Nephron progenitor cell (in vitro differentiated cells): ENCODE measurements around the gene NF1.

ENCODE experiments used
- DNase-seq: peaks from one replicate; pipeline ENCODE4 v3.0.0; 2021
- H3K27ac Mint-ChIP-seq: 2 replicates; pipeline ENCODE4 v1.8.0; 2021; ENCODE audit warnings: mild to moderate bottlenecking, moderate library complexity, mixed read lengths
- H3K27me3 Mint-ChIP-seq: 2 replicates; pipeline ENCODE4 v1.8.0; 2021; ENCODE audit warnings: mild to moderate bottlenecking, low read depth, mixed read lengths; ENCODE audit not compliant: poor library complexity
- H3K36me3 Mint-ChIP-seq: 2 replicates; pipeline ENCODE4 v1.8.0; 2021; ENCODE audit warnings: low read depth, mixed read lengths
- H3K4me1 Mint-ChIP-seq: 2 replicates; pipeline ENCODE4 v1.8.0; 2021; ENCODE audit warnings: mixed read lengths
- H3K4me3 Mint-ChIP-seq: 2 replicates; pipeline ENCODE4 v1.8.0; 2021; ENCODE audit warnings: mild to moderate bottlenecking, moderate library complexity, mixed read lengths
- H3K9me3 Mint-ChIP-seq: 2 replicates; pipeline ENCODE4 v1.8.0; 2021; ENCODE audit warnings: mild to moderate bottlenecking, moderate library complexity, mixed read lengths
- CTCF ChIP-seq: fragments of 200-600 bp; sonication (generic); IDR thresholded peaks from 2 replicates; pipeline ENCODE4 v1.5.0; 2021; ENCODE audit warnings: antibody characterized with exemption

The NF1 gene

GRCh38 chr17:31293581-31293980 is 198.8 kb downstream of the NF1 start:
- Mint-ChIP-seq H3K36me3 (peaks cover 28% of the 10 kb centered on the region), H3K27ac (no peak overlapping the region), H3K4me3 (no peak overlapping the region), H3K9me3 (no peaks in the 10 kb centered on the region), H3K4me1 (peaks cover 5% of the 10 kb centered on the region), H3K27me3 (no peaks in the 10 kb centered on the region)
- no peak for TF ChIP-seq CTCF
- DNase-seq = no peak

GRCh38 chr17:31294231-31294630 is 199.5 kb downstream of the NF1 start:
- H3K27me3 Mint-ChIP-seq = no peaks in the 10 kb centered on the region
- peaks cover 28% of the 10 kb centered on the region for H3K36me3 Mint-ChIP-seq
- H3K4me1 Mint-ChIP-seq = peaks cover 5% of the 10 kb centered on the region
- no peak overlapping the region for H3K4me3 Mint-ChIP-seq
- DNase-seq = no peak
- no peak for TF ChIP-seq CTCF
- no peak overlapping the region for H3K27ac Mint-ChIP-seq
- no peaks in the 10 kb centered on the region for H3K9me3 Mint-ChIP-seq

- no peak for DNase-seq
- Mint-ChIP-seq H3K27me3 (no peaks in the 10 kb centered on the region), H3K27ac (no peak overlapping the region)
Observed at GRCh38 chr17:31294820-31295488, 200.2 kb downstream of the NF1 start.

GRCh38 chr17:31295489-31295871 is 200.7 kb downstream of the NF1 start:
- Mint-ChIP-seq H3K27ac (no peak overlapping the region), H3K36me3 (peaks cover 23% of the 10 kb centered on the region), H3K4me3 (no peak overlapping the region), H3K9me3 (no peaks in the 10 kb centered on the region), H3K27me3 (no peaks in the 10 kb centered on the region), H3K4me1 (no peaks in the 10 kb centered on the region)
- DNase-seq = no peak
- TF ChIP-seq CTCF = no peak

More at GRCh38 chr17:31294820-31295488, 200.2 kb downstream of the NF1 start:
- Mint-ChIP-seq H3K4me1 (peaks cover 5% of the 10 kb centered on the region), H3K4me3 (no peak overlapping the region), H3K9me3 (no peaks in the 10 kb centered on the region), H3K36me3 (peaks cover 28% of the 10 kb centered on the region)
- no peak for TF ChIP-seq CTCF

- no peak overlapping the region for H3K27ac Mint-ChIP-seq
- DNase-seq = no peak
- no peaks in the 10 kb centered on the region for H3K9me3 Mint-ChIP-seq
- no peak overlapping the region for H3K4me3 Mint-ChIP-seq
- peaks cover 5% of the 10 kb centered on the region for H3K4me1 Mint-ChIP-seq
- H3K36me3 Mint-ChIP-seq = peaks cover 17% of the 10 kb centered on the region
- TF ChIP-seq CTCF = no peak
- no peaks in the 10 kb centered on the region for H3K27me3 Mint-ChIP-seq
Observed at GRCh38 chr17:31296142-31296541, 201.4 kb downstream of the NF1 start.

- H3K4me3 Mint-ChIP-seq = no peak within 1 kb of the TSS
Observed at GRCh38 chr17:31297090-31297489, 202.3 kb downstream of the NF1 start, which contains the start of gene OMG. Gene OMG (minus strand): TSS chr17:31297239. CDS start chr17:31296331, 908 bp downstream.

More at GRCh38 chr17:31297090-31297489, 202.3 kb downstream of the NF1 start, which contains the start of gene OMG:
- Mint-ChIP-seq H3K9me3 (no peaks in the 10 kb centered on the region), H3K27me3 (no peaks in the 10 kb centered on the region), H3K36me3 (peaks cover 7% of the 10 kb centered on the region), H3K27ac (no peak within 1 kb of the TSS), H3K4me1 (peaks cover 14% of the 10 kb centered on the region)
- no peak for TF ChIP-seq CTCF
- no peak for DNase-seq
